HepG2 (cell line): ENCODE measurements around the gene ZNF687. TPM values are rescaled to one million over a fixed set of nuclear protein-coding genes. Genes with fewer than 3 reads are reported as not detected.

Experiments used
- AGO2 ChIP-seq: fragments of 200-400 bp; formaldehyde crosslinking; optimal IDR thresholded peaks from 2 replicates; pipeline ENCODE3; 2017; ENCODE audit warnings: mild to moderate bottlenecking, low read depth, low read length, moderate library complexity
- FOXA3 ChIP-seq: IDR thresholded peaks from 2 replicates; pipeline ENCODE4 v1.6.1; 2016; ENCODE audit warnings: missing genetic modification reagents, missing compliant biosample characterization
- HDAC1 ChIP-seq: sonication (generic); formaldehyde crosslinking; IDR thresholded peaks from 2 replicates; pipeline ENCODE4 v1.5.1; 2020; ENCODE audit warnings: mild to moderate bottlenecking, missing genetic modification reagents
- HNF4A ChIP-seq: sonication (generic); formaldehyde crosslinking; IDR thresholded peaks from 2 replicates; pipeline ENCODE4 v1.4.0; 2020; ENCODE audit warnings: missing genetic modification reagents
- KLF6 ChIP-seq: IDR thresholded peaks from 2 replicates; pipeline ENCODE4 v1.8.0; 2016; ENCODE audit warnings: missing biosample characterization, missing genetic modification reagents
- POGK ChIP-seq: sonication (generic); formaldehyde crosslinking; conservative IDR thresholded peaks from 2 replicates; pipeline ENCODE4 v1.8.0; 2022; ENCODE audit warnings: mild to moderate bottlenecking, moderate library complexity, missing genetic modification reagents
- POLR2AphosphoS2 ChIP-seq: IDR thresholded peaks from 2 replicates; pipeline ENCODE4 v1.6.1; 2011; ENCODE audit warnings: low read depth, low read length, improper control_type of control experiment
- RNF219 ChIP-seq: sonication (generic); formaldehyde crosslinking; IDR thresholded peaks from 2 replicates; pipeline ENCODE4 v1.5.0; 2020; ENCODE audit warnings: mild to moderate bottlenecking, missing genetic modification reagents
- SALL1 ChIP-seq: sonication (generic); formaldehyde crosslinking; IDR thresholded peaks from 2 replicates; pipeline ENCODE4 v1.8.0; 2022; ENCODE audit warnings: mild to moderate bottlenecking, missing genetic modification reagents
- ZNF281 ChIP-seq: sonication (generic); formaldehyde crosslinking; IDR thresholded peaks from 2 replicates; pipeline ENCODE4 v1.4.0; 2020; ENCODE audit warnings: missing genetic modification reagents, borderline replicate concordance
- ZNF556 ChIP-seq: sonication (generic); formaldehyde crosslinking; IDR thresholded peaks from 2 replicates; pipeline ENCODE4 v1.4.0; 2020; ENCODE audit warnings: mild to moderate bottlenecking, missing genetic modification reagents, borderline replicate concordance
- ZNF687 ChIP-seq: sonication (generic); formaldehyde crosslinking; IDR thresholded peaks from 2 replicates; pipeline ENCODE4 v1.5.1; 2020; ENCODE audit warnings: mild to moderate bottlenecking, missing genetic modification reagents, moderate library complexity
- polyA plus RNA-seq, 8 experiments: library from polyadenylated mRNA; depleted of rRNA in 3 of 8; stranded (reverse) in 7 of 8; unstranded in 1 of 8; fragments of >200 nt; fragmentation: Illumina TruSeq in 4 of 8; extraction: Trizol in 4 of 8; gene quantifications; 2 replicates each; pipeline versions ENCODE4 v1.2.1 to v1.2.3, GENCODE V29; 2011 to 2016; ENCODE audit warnings: low read depth in 4 of 8, missing spikeins in 1 of 8, mixed read lengths in 1 of 8; ENCODE audit not compliant: insufficient read depth in 1 of 8
- total RNA-seq, 5 experiments: library from RNA; depleted of rRNA; stranded (reverse); fragments of >200 nt; fragmentation: Illumina TruSeq; extraction: Trizol; gene quantifications; 2 replicates each; pipeline ENCODE4 v1.2.3, GENCODE V29; 2016; ENCODE audit warnings: low read depth in 1 of 5

Gene ZNF687
- total and polyA plus RNA-seq, 2 of the 13 experiments (the other 11 are each of a cell fraction or from before 2014, with no cell fraction given) = 14.1 to 16.5 TPM

DNA sequence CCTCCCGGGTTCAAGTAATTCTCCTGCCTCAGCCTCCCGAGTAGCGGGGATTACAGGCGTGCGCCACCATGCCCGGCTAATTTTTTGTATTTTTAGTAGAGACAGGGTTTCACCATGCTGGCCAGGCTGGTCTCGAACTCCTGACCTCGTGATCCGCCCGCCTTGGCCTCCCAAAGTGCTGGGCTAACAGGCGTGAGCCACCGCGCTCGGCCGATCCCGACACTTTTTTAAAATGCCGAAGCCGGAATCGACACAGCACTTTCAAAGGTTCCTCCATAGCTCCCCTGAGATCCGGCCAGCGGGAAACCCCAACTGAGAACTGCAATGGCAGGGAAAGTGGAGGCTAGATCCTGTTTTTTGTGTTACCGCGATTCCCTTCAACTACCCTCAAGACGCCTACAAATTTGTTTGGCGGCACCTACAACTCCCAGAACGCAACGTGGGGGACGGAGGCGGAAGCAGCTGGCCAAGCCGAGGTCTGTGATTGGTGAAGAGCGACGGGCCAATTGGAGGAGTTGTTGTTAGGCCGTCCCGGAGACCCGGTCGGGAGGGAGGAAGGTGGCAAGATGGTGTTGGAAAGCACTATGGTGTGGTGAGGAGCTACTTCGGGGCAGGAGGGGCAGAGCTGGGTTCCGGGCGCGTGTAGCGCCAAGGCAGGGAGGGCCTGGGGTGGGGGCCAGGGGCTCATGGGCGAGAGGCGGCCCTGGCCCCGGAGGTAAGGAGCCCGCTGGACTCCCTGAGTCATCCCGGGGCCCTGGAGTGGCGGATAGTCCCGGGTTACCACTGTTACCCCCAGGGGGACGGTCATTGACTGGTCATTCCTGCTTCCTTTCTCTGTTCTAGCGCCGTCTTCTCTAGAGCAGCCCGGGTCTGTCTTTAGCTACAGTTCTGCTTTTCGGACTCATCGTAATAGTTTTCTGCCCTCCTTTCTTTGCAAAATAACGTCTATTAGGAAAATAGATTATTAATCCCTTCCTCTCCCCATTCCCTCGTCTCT lies 27.6 kb upstream of the ZNF687 start, which contains the start of gene PSMD4 (continued):
- TF ChIP-seq RNF219 (CRISPR knock-in tag) = no peak
- TF ChIP-seq ZNF281 (CRISPR knock-in tag) = no peak
- TF ChIP-seq ZNF556 = 0 out of 2 replicates have a peak, but pooled peaks have one; percentile 55
- peak; percentile 52; the same call in 1 of the 2 replicates for TF ChIP-seq FOXA3
- TF ChIP-seq HNF4A = no peak
- 0 out of 2 replicates have a peak, but pooled peaks have one; percentile 27 for TF ChIP-seq KLF6 (CRISPR knock-in tag)
- TF ChIP-seq SALL1 (CRISPR knock-in tag) = peak; percentile 31; the same call in 1 of the 2 replicates
- TF ChIP-seq ZNF687 = peak; percentile 84
- TF ChIP-seq POLR2AphosphoS2 = 0 out of 2 replicates have a peak, but pooled peaks have one; percentile 60
- TF ChIP-seq AGO2 = no peak
- peak; percentile 78 for TF ChIP-seq HDAC1
- TF ChIP-seq POGK (CRISPR knock-in tag) = peak; percentile 86
